HCT116 (cell line): Measurements from ENCODE around the gene PDE1A. TPM values are rescaled to one million over a fixed set of nuclear protein-coding genes. Genes with fewer than 3 reads are reported as not detected.

Source experiments
- ATAC-seq: fragments of 200-7000 bp; cut with Tn5 transposase; 2 replicates; pipeline ENCODE4 v1.9.1; 2020; ENCODE audit warnings: mild to moderate bottlenecking, moderate library complexity
- BruUV-seq: library from RNA; stranded (reverse); fragments of 400-500 nt; replicated peaks from 2 replicates; lab custom pipeline; 2021; lab: Mats Ljungman, UMichigan
- CTCF ChIA-PET: fragments of 300-600 bp; sonication (Branson Sonifier 250); formaldehyde crosslinking; loops from one replicate; lab custom pipeline; 2021; ENCODE audit warnings: antibody characterized with exemption; lab: Charles Lee
- POLR2A ChIA-PET: fragments of 300-600, 350-600 bp; sonication (Branson Sonifier 250); formaldehyde crosslinking; loops from one replicate; lab custom pipeline; 2021; ENCODE audit warnings: antibody characterized with exemption; lab: Charles Lee
- RAD21 ChIA-PET, 2 experiments: fragments of 300-600 bp; sonication (Branson Sonifier 250); formaldehyde crosslinking; loops; one replicate each; lab custom pipeline; 2023; ENCODE audit warnings: low total read pairs in 2 of 2; ENCODE audit not compliant: uncharacterized antibody in 2 of 2, unreplicated experiment in 2 of 2, low non-redundant PET in 1 of 2; lab: Charles Lee
- DNase-seq: peaks from one replicate; pipeline ENCODE4 v3.0.0-alpha.2; 2010; ENCODE audit warnings: low read depth, low spot score
- H2AFZ ChIP-seq: fragments of 200-600 bp; shearing (Covaris generic), sonication (generic); 2 replicates; pipeline ENCODE4 v1.6.1; 2017; ENCODE audit warnings: low read depth, mixed run types, mixed read lengths, antibody characterized with exemption, low read length; ENCODE audit not compliant: poor library complexity, severe bottlenecking
- H3K27ac ChIP-seq: 2 replicates; pipeline ENCODE4 v1.5.1; 2012; ENCODE audit warnings: low read depth, low read length
- H3K27me3 ChIP-seq: fragments of 200-600 bp; sonication (generic); 2 replicates; pipeline ENCODE4 v1.6.1; 2016; ENCODE audit warnings: mixed run types, low read length, mixed read lengths; ENCODE audit not compliant: insufficient read depth
- H3K36me3 ChIP-seq, 2 experiments: fragments of 200-500 bp in 1 of 2; fragments of 200-600 bp in 1 of 2; sonication (Bioruptor generic) in 1 of 2; sonication (generic) in 1 of 2; 2 replicates each; pipeline versions ENCODE4 v1.5.1 to v1.6.1; 2014 to 2016; ENCODE audit warnings: low read length in 2 of 2, inconsistent platforms in 1 of 2, mixed read lengths in 1 of 2, mixed run types in 1 of 2; ENCODE audit not compliant: insufficient read depth in 2 of 2, control insufficient read depth in 1 of 2
- H3K4me1 ChIP-seq, 2 experiments: fragments of 200-600 bp in 1 of 2; sonication (generic) in 1 of 2; 2 replicates each; pipeline versions ENCODE4 v1.5.1 to v1.6.1; 2012 to 2017; ENCODE audit warnings: low read length in 2 of 2, inconsistent platforms in 1 of 2, mild to moderate bottlenecking in 1 of 2, mixed read lengths in 1 of 2, mixed run types in 1 of 2, moderate library complexity in 1 of 2; ENCODE audit not compliant: insufficient read depth in 2 of 2, control insufficient read depth in 1 of 2
- H3K4me2 ChIP-seq: fragments of 200-600 bp; sonication (generic); 2 replicates; pipeline ENCODE4 v1.6.1; 2017; ENCODE audit warnings: mixed run types, low read length, mixed read lengths
- H3K4me3 ChIP-seq, 2 experiments: fragments of 200-600 bp in 1 of 2; sonication (generic) in 1 of 2; replicated peaks in 1 of 2; 2 replicates each; pipeline ENCODE4 v1.5.1; 2011 to 2016; ENCODE audit warnings: low read length in 2 of 2, control low read depth in 1 of 2, low read depth in 1 of 2, mild to moderate bottlenecking in 1 of 2, mixed read lengths in 1 of 2, mixed run types in 1 of 2
- H3K79me2 ChIP-seq: fragments of 200-600 bp; sonication (generic); 2 replicates; pipeline ENCODE4 v1.6.1; 2017; ENCODE audit warnings: mild to moderate bottlenecking, mixed run types, low read length, moderate library complexity, mixed read lengths; ENCODE audit not compliant: insufficient read depth
- H3K9ac ChIP-seq: fragments of 200-600 bp; sonication (generic); 2 replicates; pipeline ENCODE4 v1.6.1; 2016; ENCODE audit warnings: low read length, mixed read lengths
- H3K9me2 ChIP-seq: fragments of 200-600 bp; sonication (generic), shearing (Covaris generic); 2 replicates; pipeline ENCODE4 v1.6.1; 2017; ENCODE audit warnings: mixed run types, mild to moderate bottlenecking, moderate library complexity; ENCODE audit not compliant: insufficient read depth
- H3K9me3 ChIP-seq, 2 experiments: fragments of 200-500 bp in 1 of 2; fragments of 200-600 bp in 1 of 2; sonication (Bioruptor generic) in 1 of 2; sonication (generic) in 1 of 2; 2 replicates each; pipeline ENCODE4 v1.6.1; 2014 to 2017; ENCODE audit warnings: low read length in 2 of 2, mixed read lengths in 2 of 2, inconsistent platforms in 1 of 2, low read depth in 1 of 2, mild to moderate bottlenecking in 1 of 2, mixed run types in 1 of 2, moderate library complexity in 1 of 2; ENCODE audit not compliant: control insufficient read depth in 1 of 2, insufficient read depth in 1 of 2
- H4K20me1 ChIP-seq: fragments of 200-600 bp; sonication (generic), shearing (Covaris generic); 2 replicates; pipeline ENCODE4 v1.6.1; 2017; ENCODE audit warnings: mixed run types, mild to moderate bottlenecking, moderate library complexity; ENCODE audit not compliant: insufficient read depth
- ATF3 ChIP-seq: IDR thresholded peaks from 2 replicates; pipeline ENCODE4 v1.6.1; 2012
- CBX3 ChIP-seq: IDR thresholded peaks from 2 replicates; pipeline ENCODE4 v1.6.1; 2012; ENCODE audit warnings: low read depth
- EZH2phosphoT487 ChIP-seq: fragments of 200-600 bp; IDR thresholded peaks from 2 replicates; pipeline ENCODE4 v1.6.1; 2018; ENCODE audit warnings: antibody characterized with exemption, borderline replicate concordance
- JUND ChIP-seq: IDR thresholded peaks from 2 replicates; pipeline ENCODE4 v1.6.1; 2012
- MAX ChIP-seq: IDR thresholded peaks from 2 replicates; pipeline ENCODE4 v1.6.1; 2012
- SIN3A ChIP-seq: IDR thresholded peaks from 2 replicates; pipeline ENCODE4 v1.6.1; 2012; ENCODE audit warnings: low read depth
- SRF ChIP-seq: IDR thresholded peaks from 2 replicates; pipeline ENCODE4 v1.6.1; 2012; ENCODE audit warnings: low read depth
- ZFX ChIP-seq: fragments of 450-650 bp; IDR thresholded peaks from 2 replicates; pipeline ENCODE4 v1.6.1; 2017
- ZNF274 ChIP-seq: fragments of 200-500 bp; sonication (Bioruptor generic); IDR thresholded peaks from 2 replicates; pipeline ENCODE4 v1.6.1; 2014; ENCODE audit warnings: mild to moderate bottlenecking, low read depth, low read length, inconsistent platforms
- intact Hi-C: fragments of 100-400 bp; cut with micrococcal nuclease; formaldehyde crosslinking; loops from 2 replicates; pipeline ENCODE4 v1.10.0; 2022
- total RNA-seq: library from RNA; stranded (reverse); gene quantifications from one replicate; pipeline ENCODE4 v1.2.1, GENCODE V29; 2021; ENCODE audit not compliant: unreplicated experiment

Gene PDE1A
- total RNA-seq, 1 experiment from 2014 or later: 0.12 TPM

- Histone ChIP-seq H2AFZ (no peak overlapping the region), H3K9me3 (no peaks in the 10 kb centered on the region), H3K9me2 (no peaks in the 10 kb centered on the region), H3K36me3 (no peaks in the 10 kb centered on the region), H3K79me2 (no peaks in the 10 kb centered on the region), H4K20me1 (no peaks in the 10 kb centered on the region), H3K4me3 (no peak overlapping the region), H3K27ac (no peak overlapping the region), H3K9ac (no peak overlapping the region), H3K27me3 (no peaks in the 10 kb centered on the region), H3K4me2 (no peak overlapping the region), H3K4me1 (no peaks in the 10 kb centered on the region)
- CTCF ChIA-PET: no interaction called here
- RAD21 ChIA-PET: no interaction called here
- BruUV-seq: no TSS peak
- POLR2A ChIA-PET: no interaction called here
- intact Hi-C loops: no loop called here
- DNase-seq (no peak), ATAC-seq (no peak)
- TF ChIP-seq EZH2phosphoT487: no peak
- TF ChIP-seq MAX: no peak
- no peak for TF ChIP-seq SRF
- no peak for TF ChIP-seq ZFX
- no peak for TF ChIP-seq ATF3
Measured at GRCh38 chr2:182298456-182298855, 128.4 kb downstream of the PDE1A start.

GRCh38 chr2:182291296-182291695, 135.5 kb downstream of the PDE1A start:
- no peak for DNase-seq
- Histone ChIP-seq H3K27ac (no peak overlapping the region), H4K20me1 (no peaks in the 10 kb centered on the region), H3K4me1 (no peaks in the 10 kb centered on the region), H3K9ac (no peak overlapping the region), H3K36me3 (no peaks in the 10 kb centered on the region), H3K79me2 (no peaks in the 10 kb centered on the region), H3K9me2 (no peaks in the 10 kb centered on the region), H3K9me3 (no peaks in the 10 kb centered on the region), H2AFZ (no peak overlapping the region), H3K4me2 (no peak overlapping the region), H3K4me3 (no peak overlapping the region), H3K27me3 (no peaks in the 10 kb centered on the region)
- CTCF ChIA-PET: no interaction called here
- TF ChIP-seq ZNF274: no peak
- no peak for TF ChIP-seq CBX3
- TF ChIP-seq SIN3A: no peak
- TF ChIP-seq JUND: no peak
- ATAC-seq: no peak
- RAD21 ChIA-PET: no interaction called here
- POLR2A ChIA-PET: no interaction called here
- intact Hi-C loops: no loop called here
- BruUV-seq: no TSS peak
